Measurements from ENCODE around the gene PPP1R7.

Gene PPP1R7

DNA sequence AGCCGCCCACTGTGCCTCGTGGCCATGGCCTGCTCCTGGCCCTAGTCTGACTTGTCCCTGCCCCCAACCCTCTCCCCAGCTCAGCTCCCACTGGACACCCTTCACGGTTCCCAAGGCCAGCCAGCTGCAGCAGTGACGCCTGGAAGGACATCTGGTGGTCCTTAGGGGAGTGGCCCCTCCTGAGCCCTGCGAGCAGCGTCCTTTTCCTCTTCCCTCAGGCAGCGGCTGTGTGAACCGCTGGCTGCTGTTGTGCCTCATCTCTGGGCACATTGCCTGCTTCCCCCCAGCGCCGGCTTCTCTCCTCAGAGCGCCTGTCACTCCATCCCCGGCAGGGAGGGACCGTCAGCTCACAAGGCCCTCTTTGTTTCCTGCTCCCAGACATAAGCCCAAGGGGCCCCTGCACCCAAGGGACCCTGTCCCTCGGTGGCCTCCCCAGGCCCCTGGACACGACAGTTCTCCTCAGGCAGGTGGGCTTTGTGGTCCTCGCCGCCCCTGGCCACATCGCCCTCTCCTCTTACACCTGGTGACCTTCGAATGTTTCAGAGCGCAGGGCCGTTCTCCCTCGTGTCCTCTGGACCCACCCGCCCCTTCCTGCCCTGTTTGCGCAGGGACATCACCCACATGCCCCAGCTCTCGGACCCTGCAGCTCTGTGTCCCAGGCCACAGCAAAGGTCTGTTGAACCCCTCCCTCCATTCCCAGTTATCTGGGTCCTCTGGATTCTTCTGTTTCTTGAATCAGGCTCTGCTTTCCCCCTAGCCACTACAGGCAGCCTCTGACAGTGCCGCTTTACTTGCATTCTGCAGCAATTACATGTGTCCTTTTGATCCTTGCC is 74.0 kb downstream of the PPP1R7 start:
- TF ChIP-seq, protein P1, sequence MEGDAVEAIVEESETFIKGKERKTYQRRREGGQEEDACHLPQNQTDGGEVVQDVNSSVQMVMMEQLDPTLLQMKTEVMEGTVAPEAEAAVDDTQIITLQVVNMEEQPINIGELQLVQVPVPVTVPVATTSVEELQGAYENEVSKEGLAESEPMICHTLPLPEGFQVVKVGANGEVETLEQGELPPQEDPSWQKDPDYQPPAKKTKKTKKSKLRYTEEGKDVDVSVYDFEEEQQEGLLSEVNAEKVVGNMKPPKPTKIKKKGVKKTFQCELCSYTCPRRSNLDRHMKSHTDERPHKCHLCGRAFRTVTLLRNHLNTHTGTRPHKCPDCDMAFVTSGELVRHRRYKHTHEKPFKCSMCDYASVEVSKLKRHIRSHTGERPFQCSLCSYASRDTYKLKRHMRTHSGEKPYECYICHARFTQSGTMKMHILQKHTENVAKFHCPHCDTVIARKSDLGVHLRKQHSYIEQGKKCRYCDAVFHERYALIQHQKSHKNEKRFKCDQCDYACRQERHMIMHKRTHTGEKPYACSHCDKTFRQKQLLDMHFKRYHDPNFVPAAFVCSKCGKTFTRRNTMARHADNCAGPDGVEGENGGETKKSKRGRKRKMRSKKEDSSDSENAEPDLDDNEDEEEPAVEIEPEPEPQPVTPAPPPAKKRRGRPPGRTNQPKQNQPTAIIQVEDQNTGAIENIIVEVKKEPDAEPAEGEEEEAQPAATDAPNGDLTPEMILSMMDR (IDR thresholded peaks at IDR 0.05; ENCODE audit: borderline replicate concordance, control extremely low read depth, extremely low read depth, insufficient read depth, missing control alignments) = no peak
- no peak for DNase-seq (ENCODE audit: low spot score)
- in situ Hi-C loops (cut with MboI; ENCODE audit: low sequenced_read_pairs, unreplicated experiment) = no loop called here

DNA sequence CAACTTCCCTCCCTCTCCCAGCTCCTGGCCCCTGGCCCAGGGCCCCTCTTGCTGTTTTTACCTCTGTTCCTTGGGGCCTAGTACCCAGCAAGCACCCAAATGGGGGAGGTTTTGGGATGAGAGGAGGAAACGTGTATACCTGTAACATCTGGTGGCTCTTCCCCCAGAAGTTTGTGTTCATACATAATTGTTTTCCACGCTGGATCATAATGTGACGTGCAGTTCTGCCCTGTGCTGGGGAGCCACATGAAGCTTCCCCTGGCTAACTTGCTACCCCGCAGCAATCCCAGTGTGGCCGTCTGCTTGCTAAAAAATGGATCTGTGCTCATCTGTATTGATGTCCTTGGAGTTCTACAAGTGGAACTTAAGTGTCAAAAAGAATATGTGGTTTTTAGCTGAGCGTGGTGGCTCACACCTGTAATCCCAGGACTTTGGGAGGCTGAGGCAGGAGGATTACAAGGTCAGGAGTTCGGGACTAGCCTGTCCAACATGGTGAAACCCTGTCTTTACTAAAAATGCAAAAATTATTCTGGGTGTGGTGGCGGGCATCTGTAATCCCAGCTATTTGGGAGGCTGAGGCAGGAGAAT is 74.7 kb downstream of the PPP1R7 start:
- TF ChIP-seq, protein P1 (IDR thresholded peaks at IDR 0.05; ENCODE audit: borderline replicate concordance, control extremely low read depth, extremely low read depth, insufficient read depth, missing control alignments) = no peak
- in situ Hi-C loops (cut with MboI; ENCODE audit: low sequenced_read_pairs, unreplicated experiment) = no loop called here

DNA sequence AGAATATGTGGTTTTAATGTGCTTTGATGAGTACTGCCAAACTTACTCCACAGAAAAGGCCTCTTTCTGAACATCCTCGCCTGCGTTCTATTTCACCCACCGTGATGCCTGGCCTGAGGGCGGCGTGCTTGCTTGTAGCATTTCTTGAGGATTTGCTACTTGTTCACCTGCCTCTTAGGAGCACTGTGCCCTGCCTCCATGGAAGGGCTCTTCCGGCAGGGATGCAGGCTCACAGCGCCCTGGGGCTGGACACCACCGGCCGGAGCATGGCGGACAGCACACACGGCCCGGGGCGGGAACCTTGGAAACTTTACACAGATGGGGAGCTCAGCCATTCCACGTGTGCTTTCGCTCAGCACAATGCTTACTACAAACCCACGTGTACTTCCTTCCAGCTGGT is 75.3 kb downstream of the PPP1R7 start:
- TF ChIP-seq, protein P1 (IDR thresholded peaks at IDR 0.05; ENCODE audit: borderline replicate concordance, control extremely low read depth, extremely low read depth, insufficient read depth, missing control alignments) = no peak
- no peak for DNase-seq (ENCODE audit: low spot score)
- in situ Hi-C loops (cut with MboI; ENCODE audit: low sequenced_read_pairs, unreplicated experiment) = no loop called here

More for the DNA sequence above, 74.7 kb downstream of the PPP1R7 start:
- DNase-seq (ENCODE audit: low spot score) = no peak

DNA sequence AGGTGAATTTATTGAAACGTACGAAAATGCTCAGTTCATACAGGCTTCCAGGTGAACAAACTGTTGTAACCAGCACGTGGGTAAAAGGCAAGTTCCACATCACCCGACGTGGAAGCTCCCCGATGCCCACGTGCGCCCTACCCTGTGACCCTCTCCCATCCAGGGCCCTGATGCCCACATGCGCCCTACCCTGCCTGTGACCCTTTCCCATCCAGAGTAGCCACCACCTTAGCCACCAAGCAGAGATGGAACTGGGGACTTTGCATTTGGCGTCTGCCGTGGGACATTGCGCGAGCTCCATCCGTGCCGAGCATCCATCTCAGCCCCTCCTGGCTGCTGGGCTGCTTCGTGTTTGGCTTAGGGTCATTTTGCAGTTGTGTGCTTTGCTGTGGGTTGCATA is 75.7 kb downstream of the PPP1R7 start:
- in situ Hi-C loops (cut with MboI; ENCODE audit: low sequenced_read_pairs, unreplicated experiment) = no loop called here
- TF ChIP-seq, protein P1 (IDR thresholded peaks at IDR 0.05; ENCODE audit: borderline replicate concordance, control extremely low read depth, extremely low read depth, insufficient read depth, missing control alignments) = no peak
- DNase-seq (ENCODE audit: low spot score) = no peak

DNA sequence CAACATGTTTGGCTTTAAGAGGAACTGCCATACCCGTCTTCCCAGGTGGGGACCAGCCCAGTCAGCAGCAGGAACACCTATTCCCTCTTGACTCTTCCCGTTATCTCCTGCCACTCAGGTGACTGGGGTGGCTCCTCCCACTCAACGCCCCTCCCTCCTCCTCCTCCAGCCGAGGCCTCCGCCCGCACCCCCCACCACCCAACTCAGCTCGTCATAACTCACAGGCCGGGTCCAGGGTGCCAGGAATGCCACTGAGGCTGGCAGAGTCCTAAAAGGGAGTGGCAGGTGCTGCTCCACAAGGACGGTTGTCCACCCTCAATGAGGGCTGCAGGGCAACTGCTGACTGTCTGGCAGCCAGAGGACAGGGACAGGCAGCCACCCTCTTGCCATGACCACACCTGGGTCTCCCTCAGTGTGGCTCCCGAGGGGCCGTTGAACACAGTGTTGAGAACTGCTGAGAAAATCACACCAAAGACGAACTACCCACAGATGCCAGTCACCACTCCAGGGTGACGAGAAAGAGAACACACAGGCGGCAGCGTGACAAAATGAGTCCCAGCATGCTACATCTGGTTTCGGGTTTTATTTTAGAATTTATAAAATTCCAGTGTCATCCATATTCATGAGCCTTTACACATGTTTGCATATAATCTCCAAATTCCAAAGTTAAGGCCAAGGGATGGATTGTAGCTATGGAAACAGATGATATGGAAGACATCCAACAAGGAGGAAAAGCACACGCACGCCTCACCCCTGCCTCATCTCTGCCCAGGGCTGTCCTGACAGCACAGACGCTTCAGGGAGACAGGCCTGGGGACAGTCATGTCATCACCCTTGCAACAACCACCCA is 76.7 kb downstream of the PPP1R7 start:
- DNase-seq (ENCODE audit: low spot score) = no peak
- in situ Hi-C loops (cut with MboI; ENCODE audit: low sequenced_read_pairs, unreplicated experiment) = no loop called here
- TF ChIP-seq, protein P1 (IDR thresholded peaks at IDR 0.05; ENCODE audit: borderline replicate concordance, control extremely low read depth, extremely low read depth, insufficient read depth, missing control alignments) = no peak

DNA sequence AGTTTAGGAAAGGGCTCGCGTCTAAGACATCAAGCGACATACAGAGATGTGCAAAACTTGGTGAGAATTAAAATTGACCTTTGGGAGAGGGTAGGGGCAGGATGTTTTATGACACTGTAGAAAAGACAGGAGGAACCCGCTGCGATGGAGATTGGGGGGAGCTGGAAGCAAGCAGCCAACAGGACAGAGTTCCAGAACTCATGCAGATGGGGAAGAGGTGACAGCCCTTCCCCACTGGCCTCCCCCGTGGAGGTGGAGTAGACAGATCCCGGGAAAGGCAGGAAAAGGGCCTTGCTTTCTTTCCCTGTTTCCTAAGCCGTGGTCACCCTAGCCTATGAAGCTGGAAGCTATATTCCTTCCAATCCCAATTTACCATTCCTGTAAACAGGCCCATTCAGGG is 77.3 kb downstream of the PPP1R7 start:
- in situ Hi-C loops (cut with MboI; ENCODE audit: low sequenced_read_pairs, unreplicated experiment) = no loop called here
- DNase-seq (ENCODE audit: low spot score) = no peak
- TF ChIP-seq, protein P1 (IDR thresholded peaks at IDR 0.05; ENCODE audit: borderline replicate concordance, control extremely low read depth, extremely low read depth, insufficient read depth, missing control alignments) = no peak

Measured in GM13976 (cell line).